Measurements from ENCODE around the gene ANKRD29. TPM values are rescaled to one million over a fixed set of nuclear protein-coding genes. Genes with fewer than 3 reads are reported as not detected.

ANKRD29 gene
- polyA plus RNA-seq, 1 of the 3 experiments (the other 2 are of a cell fraction): 8.2 TPM

DNA sequence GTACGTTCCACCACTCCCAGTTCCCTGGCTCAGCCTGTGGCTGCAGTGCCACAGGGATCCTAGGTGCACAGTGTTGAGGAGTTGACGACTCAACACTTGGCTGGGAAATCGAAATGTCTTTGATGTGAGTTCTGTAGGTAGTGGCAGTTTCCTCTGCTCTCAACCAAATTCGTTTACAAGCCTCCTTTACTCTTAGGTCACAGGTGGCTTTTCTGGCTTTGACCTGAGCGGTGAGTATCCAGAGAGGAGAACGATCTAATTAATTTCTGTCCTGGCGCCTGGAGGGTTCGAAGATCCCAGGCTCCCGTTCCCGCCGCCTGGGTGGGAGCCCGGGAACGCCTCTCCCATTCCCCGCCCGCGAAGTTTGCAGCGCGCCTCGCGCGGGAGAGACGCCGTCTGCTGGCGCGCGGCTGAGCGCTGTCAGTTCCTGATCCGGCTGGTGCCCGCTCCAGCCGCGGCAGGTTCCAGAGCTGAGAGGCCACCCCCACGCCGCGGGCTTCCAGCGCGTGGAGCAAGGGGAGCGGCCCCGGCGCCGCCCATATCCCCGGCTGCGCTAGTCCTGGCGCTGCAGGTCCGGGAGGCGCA, 26.4 kb upstream of the ANKRD29 start, which contains the start of gene LAMA3:
TSS of gene LAMA3 (plus strand) at position 423 of the 585 bp plus-strand sequence. CDS start 231 bp downstream, outside the sequence.
- H3K36me3 ChIP-seq (replicated peaks in 1 of 2; ENCODE audit: control insufficient read depth in 1 of 2, insufficient read depth in 2 of 2, low read length in 1 of 2): no peaks in the 10 kb centered on the region
- no peak within 1 kb of the TSS for H3K27ac ChIP-seq (ENCODE audit: low read depth in 2 of 2, low read length in 1 of 2)
- DNase-seq: peak; percentile 81
- H3K4me1 ChIP-seq (ENCODE audit: control insufficient read depth in 1 of 2, insufficient read depth in 2 of 2, low read depth in 1 of 2, low read length in 1 of 2): peaks cover 3 to 13% of the 10 kb centered on the region in 2 experiments; a peak in 2 of 4 replicates
- H4K20me1 ChIP-seq (ENCODE audit: insufficient read depth): no peaks in the 10 kb centered on the region
- no peaks in the 10 kb centered on the region for H3K9me3 ChIP-seq
- H3K9ac ChIP-seq: peak within 1 kb of the TSS; percentile 32; the same call in 1 of the 2 replicates
- ChIA-PET CTCF (interaction anchor here (0.6 to 2.2 kb wide), 2 partner anchors 14 to 563 kb away, joined by 4 to 12 read pairs; no protein-coding TSS in a partner anchor), POLR2A (no interaction called here)
- H2AFZ ChIP-seq (ENCODE audit: low read depth): peak within 1 kb of the TSS; percentile 47
- peak within 1 kb of the TSS; percentile 60 to 64 for H3K4me3 ChIP-seq (ENCODE audit: low read depth in 2 of 2, low read length in 1 of 2)
- no peaks in the 10 kb centered on the region for H3F3A ChIP-seq (replicated peaks; ENCODE audit: insufficient read depth)
- TF ChIP-seq SIN3A (IDR thresholded peaks at IDR 0.05; ENCODE audit: borderline replicate concordance, low read depth, low read length): 0 out of 2 replicates have a peak, but pooled peaks have one; percentile 70
- TF ChIP-seq FOXM1 (IDR thresholded peaks at IDR 0.05; ENCODE audit: low read depth): no peak
- TF ChIP-seq, protein P1, sequence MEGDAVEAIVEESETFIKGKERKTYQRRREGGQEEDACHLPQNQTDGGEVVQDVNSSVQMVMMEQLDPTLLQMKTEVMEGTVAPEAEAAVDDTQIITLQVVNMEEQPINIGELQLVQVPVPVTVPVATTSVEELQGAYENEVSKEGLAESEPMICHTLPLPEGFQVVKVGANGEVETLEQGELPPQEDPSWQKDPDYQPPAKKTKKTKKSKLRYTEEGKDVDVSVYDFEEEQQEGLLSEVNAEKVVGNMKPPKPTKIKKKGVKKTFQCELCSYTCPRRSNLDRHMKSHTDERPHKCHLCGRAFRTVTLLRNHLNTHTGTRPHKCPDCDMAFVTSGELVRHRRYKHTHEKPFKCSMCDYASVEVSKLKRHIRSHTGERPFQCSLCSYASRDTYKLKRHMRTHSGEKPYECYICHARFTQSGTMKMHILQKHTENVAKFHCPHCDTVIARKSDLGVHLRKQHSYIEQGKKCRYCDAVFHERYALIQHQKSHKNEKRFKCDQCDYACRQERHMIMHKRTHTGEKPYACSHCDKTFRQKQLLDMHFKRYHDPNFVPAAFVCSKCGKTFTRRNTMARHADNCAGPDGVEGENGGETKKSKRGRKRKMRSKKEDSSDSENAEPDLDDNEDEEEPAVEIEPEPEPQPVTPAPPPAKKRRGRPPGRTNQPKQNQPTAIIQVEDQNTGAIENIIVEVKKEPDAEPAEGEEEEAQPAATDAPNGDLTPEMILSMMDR (IDR thresholded peaks at IDR 0.05): peak; percentile 27; the same call in 1 of the 2 replicates
- TF ChIP-seq RFX5 (IDR thresholded peaks at IDR 0.05; ENCODE audit: low read length): no peak
- TF ChIP-seq MEF2A (IDR thresholded peaks at IDR 0.05; ENCODE audit: borderline replicate concordance, low read depth): no peak
- no peak for TF ChIP-seq NFIC (IDR thresholded peaks at IDR 0.05; ENCODE audit: borderline replicate concordance)
- TF ChIP-seq RXRA (IDR thresholded peaks at IDR 0.05; ENCODE audit: borderline replicate concordance, low read depth): no peak
- TF ChIP-seq ELF1 (IDR thresholded peaks at IDR 0.05): no peak
- TF ChIP-seq RAD21 (IDR thresholded peaks at IDR 0.05; ENCODE audit: low read length): peak; percentile 37
- TF ChIP-seq MXI1 (IDR thresholded peaks at IDR 0.05; ENCODE audit: low read depth, low read length): peak; percentile 34; the same call in 1 of the 2 replicates
- TF ChIP-seq, protein P2, sequence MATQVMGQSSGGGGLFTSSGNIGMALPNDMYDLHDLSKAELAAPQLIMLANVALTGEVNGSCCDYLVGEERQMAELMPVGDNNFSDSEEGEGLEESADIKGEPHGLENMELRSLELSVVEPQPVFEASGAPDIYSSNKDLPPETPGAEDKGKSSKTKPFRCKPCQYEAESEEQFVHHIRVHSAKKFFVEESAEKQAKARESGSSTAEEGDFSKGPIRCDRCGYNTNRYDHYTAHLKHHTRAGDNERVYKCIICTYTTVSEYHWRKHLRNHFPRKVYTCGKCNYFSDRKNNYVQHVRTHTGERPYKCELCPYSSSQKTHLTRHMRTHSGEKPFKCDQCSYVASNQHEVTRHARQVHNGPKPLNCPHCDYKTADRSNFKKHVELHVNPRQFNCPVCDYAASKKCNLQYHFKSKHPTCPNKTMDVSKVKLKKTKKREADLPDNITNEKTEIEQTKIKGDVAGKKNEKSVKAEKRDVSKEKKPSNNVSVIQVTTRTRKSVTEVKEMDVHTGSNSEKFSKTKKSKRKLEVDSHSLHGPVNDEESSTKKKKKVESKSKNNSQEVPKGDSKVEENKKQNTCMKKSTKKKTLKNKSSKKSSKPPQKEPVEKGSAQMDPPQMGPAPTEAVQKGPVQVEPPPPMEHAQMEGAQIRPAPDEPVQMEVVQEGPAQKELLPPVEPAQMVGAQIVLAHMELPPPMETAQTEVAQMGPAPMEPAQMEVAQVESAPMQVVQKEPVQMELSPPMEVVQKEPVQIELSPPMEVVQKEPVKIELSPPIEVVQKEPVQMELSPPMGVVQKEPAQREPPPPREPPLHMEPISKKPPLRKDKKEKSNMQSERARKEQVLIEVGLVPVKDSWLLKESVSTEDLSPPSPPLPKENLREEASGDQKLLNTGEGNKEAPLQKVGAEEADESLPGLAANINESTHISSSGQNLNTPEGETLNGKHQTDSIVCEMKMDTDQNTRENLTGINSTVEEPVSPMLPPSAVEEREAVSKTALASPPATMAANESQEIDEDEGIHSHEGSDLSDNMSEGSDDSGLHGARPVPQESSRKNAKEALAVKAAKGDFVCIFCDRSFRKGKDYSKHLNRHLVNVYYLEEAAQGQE (IDR thresholded peaks at IDR 0.05; ENCODE audit: low read depth, low read length): 0 out of 2 replicates have a peak, but pooled peaks have one; percentile 11
- TF ChIP-seq SMC3 (IDR thresholded peaks at IDR 0.05; ENCODE audit: low read depth, low read length): peak; percentile 29; the same call in 1 of the 2 replicates
- TF ChIP-seq, protein P3, sequence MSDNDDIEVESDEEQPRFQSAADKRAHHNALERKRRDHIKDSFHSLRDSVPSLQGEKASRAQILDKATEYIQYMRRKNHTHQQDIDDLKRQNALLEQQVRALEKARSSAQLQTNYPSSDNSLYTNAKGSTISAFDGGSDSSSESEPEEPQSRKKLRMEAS (IDR thresholded peaks at IDR 0.05; ENCODE audit: low read depth): peak; percentile 55; the same call in 1 of the 2 replicates
- TF ChIP-seq, protein P4, sequence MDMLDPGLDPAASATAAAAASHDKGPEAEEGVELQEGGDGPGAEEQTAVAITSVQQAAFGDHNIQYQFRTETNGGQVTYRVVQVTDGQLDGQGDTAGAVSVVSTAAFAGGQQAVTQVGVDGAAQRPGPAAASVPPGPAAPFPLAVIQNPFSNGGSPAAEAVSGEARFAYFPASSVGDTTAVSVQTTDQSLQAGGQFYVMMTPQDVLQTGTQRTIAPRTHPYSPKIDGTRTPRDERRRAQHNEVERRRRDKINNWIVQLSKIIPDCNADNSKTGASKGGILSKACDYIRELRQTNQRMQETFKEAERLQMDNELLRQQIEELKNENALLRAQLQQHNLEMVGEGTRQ (IDR thresholded peaks at IDR 0.05; ENCODE audit: borderline replicate concordance, low read depth, low read length): no peak
- no peaks in the 10 kb centered on the region for H3K9me2 ChIP-seq
- H3K27me3 ChIP-seq (ENCODE audit: insufficient read depth): no peaks in the 10 kb centered on the region
- H3K79me2 ChIP-seq (ENCODE audit: insufficient read depth): no peaks in the 10 kb centered on the region
- WGBS (ENCODE audit: low lambda C conversion rate): under 1% methylated on average over 24 of the region's 45 CpGs
- peak within 1 kb of the TSS; percentile 89 for H3K4me2 ChIP-seq

Data from SK-N-SH (cell line).